ENCODE data around the gene SHROOM3.
A peak's percentile ranks its signal among the peaks of the same experiment; 100 is the strongest.
"Not testable (repeated sequence)": the region's sequence is repeated elsewhere in the genome, so short reads cannot be mapped to it uniquely, and the experiment has no call there.

Gene SHROOM3

GRCh38 chr4:76703123-76703490, 268.1 kb downstream of the SHROOM3 start:
- FAIRE-seq (no peak), DNase-seq (ENCODE audit: extremely low spot score, insufficient read length, low read depth) (no peak)

GRCh38 chr4:76703676-76704075, 268.6 kb downstream of the SHROOM3 start:
- no peak for DNase-seq (ENCODE audit: extremely low spot score, insufficient read length, low read depth)
- no peak for FAIRE-seq

GRCh38 chr4:76704133-76704881, 269.3 kb downstream of the SHROOM3 start:
- FAIRE-seq (no peak), DNase-seq (ENCODE audit: extremely low spot score, insufficient read length, low read depth) (no peak)

- DNase-seq (ENCODE audit: extremely low spot score, insufficient read length, low read depth): no peak
- FAIRE-seq: no peak
Measured at GRCh38 chr4:76705472-76705871, 270.4 kb downstream of the SHROOM3 start.

GRCh38 chr4:76706581-76706980, 271.6 kb downstream of the SHROOM3 start:
- FAIRE-seq: no peak
- no peak for DNase-seq (ENCODE audit: extremely low spot score, insufficient read length, low read depth)

- DNase-seq (ENCODE audit: extremely low spot score, insufficient read length, low read depth) (no peak), FAIRE-seq (no peak)
Measured at GRCh38 chr4:76708971-76709771, 274.1 kb downstream of the SHROOM3 start.

GRCh38 chr4:76709772-76710090, 274.7 kb downstream of the SHROOM3 start:
- DNase-seq (ENCODE audit: extremely low spot score, insufficient read length, low read depth): no peak
- no peak for FAIRE-seq

- no peak for DNase-seq (ENCODE audit: extremely low spot score, insufficient read length, low read depth)
- FAIRE-seq: no peak
Measured at GRCh38 chr4:76712564-76712963, 277.5 kb downstream of the SHROOM3 start.

GRCh38 chr4:76714226-76714625, 279.2 kb downstream of the SHROOM3 start:
- FAIRE-seq (no peak), DNase-seq (ENCODE audit: extremely low spot score, insufficient read length, low read depth) (no peak)

GRCh38 chr4:76716020-76716419, 281.0 kb downstream of the SHROOM3 start:
- no peak for DNase-seq (ENCODE audit: extremely low spot score, insufficient read length, low read depth)
- no peak for FAIRE-seq

GRCh38 chr4:76716658-76717057, 281.6 kb downstream of the SHROOM3 start:
- DNase-seq (ENCODE audit: extremely low spot score, insufficient read length, low read depth) (no peak), FAIRE-seq (no peak)

GRCh38 chr4:76717431-76717830, 282.4 kb downstream of the SHROOM3 start:
- DNase-seq (ENCODE audit: extremely low spot score, insufficient read length, low read depth): no peak
- no peak for FAIRE-seq

GRCh38 chr4:76718021-76718420, 283.0 kb downstream of the SHROOM3 start:
- FAIRE-seq (no peak), DNase-seq (ENCODE audit: extremely low spot score, insufficient read length, low read depth) (no peak)

- no peak for DNase-seq (ENCODE audit: extremely low spot score, insufficient read length, low read depth)
Measured at GRCh38 chr4:76718831-76719230, 283.8 kb downstream of the SHROOM3 start.

GRCh38 chr4:76720121-76720520, 285.1 kb downstream of the SHROOM3 start:
- DNase-seq (ENCODE audit: extremely low spot score, insufficient read length, low read depth): no peak
- no peak for FAIRE-seq

More at GRCh38 chr4:76718831-76719230, 283.8 kb downstream of the SHROOM3 start:
- FAIRE-seq: no peak

- DNase-seq (ENCODE audit: extremely low spot score, insufficient read length, low read depth): not testable (repeated sequence)
- FAIRE-seq: peak; percentile 21
Measured at GRCh38 chr4:76722146-76722545, 287.1 kb downstream of the SHROOM3 start.

- FAIRE-seq: no peak
- no peak for DNase-seq (ENCODE audit: extremely low spot score, insufficient read length, low read depth)
Measured at GRCh38 chr4:76722838-76723237, 287.8 kb downstream of the SHROOM3 start.

- DNase-seq (ENCODE audit: extremely low spot score, insufficient read length, low read depth) (no peak), FAIRE-seq (no peak)
Measured at GRCh38 chr4:76723373-76723772, 288.3 kb downstream of the SHROOM3 start.

- FAIRE-seq (no peak), DNase-seq (ENCODE audit: extremely low spot score, insufficient read length, low read depth) (no peak)
Measured at GRCh38 chr4:76723924-76724323, 288.9 kb downstream of the SHROOM3 start.

- DNase-seq (ENCODE audit: extremely low spot score, insufficient read length, low read depth) (no peak), FAIRE-seq (no peak)
Measured at GRCh38 chr4:76725039-76725438, 290.0 kb downstream of the SHROOM3 start.

- DNase-seq (ENCODE audit: extremely low spot score, insufficient read length, low read depth): no peak
- no peak for FAIRE-seq
Measured at GRCh38 chr4:76726176-76726575, 291.1 kb downstream of the SHROOM3 start.

- DNase-seq (ENCODE audit: extremely low spot score, insufficient read length, low read depth) (no peak), FAIRE-seq (no peak)
Measured at GRCh38 chr4:76726631-76727030, 291.6 kb downstream of the SHROOM3 start.

Data from GM18507 (cell line).